CD14-positive monocyte (primary cell): ENCODE measurements around the gene MZB1. TPM values are rescaled to one million over a fixed set of nuclear protein-coding genes. Genes with fewer than 3 reads are reported as not detected.

Experiments used
- DNase-seq, 3 donors: peaks; one replicate each; pipeline ENCODE4 v3.0.0-alpha.2; 2011 to 2022
- H2AFZ ChIP-seq: 2 replicates; pipeline ENCODE4 v1.6.0; 2012; ENCODE audit warnings: mild to moderate bottlenecking, low read depth, low read length, inconsistent platforms; ENCODE audit not compliant: insufficient read depth, poor library complexity, severe bottlenecking
- H3K27ac ChIP-seq, 2 donors: 1 replicate in 1 of 2; 2 replicates in 1 of 2; pipeline ENCODE4 v1.5.1; 2012 to 2013; ENCODE audit warnings: low read length in 2 of 2, control low read depth in 1 of 2, inconsistent platforms in 1 of 2, low read depth in 1 of 2, mild to moderate bottlenecking in 1 of 2
- H3K27me3 ChIP-seq, 2 donors: one replicate each; pipeline versions ENCODE4 v1.6.0 to v1.6.1; 2011 to 2013; ENCODE audit warnings: low read length in 2 of 2; ENCODE audit not compliant: control insufficient read depth in 2 of 2, insufficient read depth in 2 of 2
- H3K36me3 ChIP-seq, 2 donors: replicated peaks in 1 of 2; 1 replicate in 1 of 2; 2 replicates in 1 of 2; pipeline versions ENCODE4 v1.5.1 to v1.6.1; 2012 to 2013; ENCODE audit warnings: low read length in 2 of 2, control low read depth in 1 of 2, inconsistent platforms in 1 of 2, mild to moderate bottlenecking in 1 of 2; ENCODE audit not compliant: insufficient read depth in 2 of 2, control insufficient read depth in 1 of 2
- H3K4me1 ChIP-seq, 2 donors: 1 replicate in 1 of 2; 2 replicates in 1 of 2; pipeline versions ENCODE4 v1.5.1 to v1.6.1; 2012 to 2013; ENCODE audit warnings: low read length in 2 of 2, control low read depth in 1 of 2, inconsistent platforms in 1 of 2, mild to moderate bottlenecking in 1 of 2, moderate library complexity in 1 of 2; ENCODE audit not compliant: insufficient read depth in 2 of 2, control insufficient read depth in 1 of 2
- H3K4me2 ChIP-seq: replicated peaks from 2 replicates; pipeline ENCODE3; 2012; ENCODE audit warnings: low read length, moderate library complexity, mild to moderate bottlenecking; ENCODE audit not compliant: poor library complexity, severe bottlenecking; ENCODE audit errors: extremely low read depth
- H3K4me3 ChIP-seq, 3 experiments: fragments of 200-600 bp in 1 of 3; sonication (generic) in 1 of 3; replicated peaks in 1 of 3; 1 replicate in 2 of 3; 2 replicates in 1 of 3; pipeline ENCODE4 v1.5.1; 2011 to 2013; ENCODE audit warnings: low read length in 3 of 3, mild to moderate bottlenecking in 3 of 3, control low read depth in 2 of 3, low read depth in 2 of 3, inconsistent platforms in 1 of 3, moderate library complexity in 1 of 3
- H3K79me2 ChIP-seq: 2 replicates; pipeline ENCODE4 v1.6.0; 2012; ENCODE audit warnings: mild to moderate bottlenecking, control low read depth, inconsistent platforms, low read length, moderate library complexity; ENCODE audit not compliant: insufficient read depth
- H3K9ac ChIP-seq: 2 replicates; pipeline ENCODE4 v1.6.0; 2017; ENCODE audit warnings: low read length, mild to moderate bottlenecking; ENCODE audit not compliant: insufficient read depth, poor library complexity, severe bottlenecking
- H3K9me3 ChIP-seq, 2 donors: replicated peaks in 1 of 2; 1 replicate in 1 of 2; 2 replicates in 1 of 2; pipeline versions ENCODE4 v1.5.1 to v1.6.1; 2012 to 2013; ENCODE audit warnings: low read length in 2 of 2, control low read depth in 1 of 2; ENCODE audit not compliant: control insufficient read depth in 1 of 2, insufficient read depth in 1 of 2
- H4K20me1 ChIP-seq: 2 replicates; pipeline ENCODE4 v1.6.0; 2012; ENCODE audit warnings: mild to moderate bottlenecking, low read length, control low read depth, moderate library complexity; ENCODE audit not compliant: insufficient read depth
- H3K27ac Mint-ChIP-seq, 7 donors: one replicate each; pipeline ENCODE4 v1.8.0; 2020; ENCODE audit warnings: mild to moderate bottlenecking in 7 of 7, mixed read lengths in 7 of 7, moderate library complexity in 6 of 7, inconsistent platforms in 2 of 7
- H3K27me3 Mint-ChIP-seq, 3 donors: one replicate each; pipeline ENCODE4 v1.8.0; 2021 to 2022; ENCODE audit warnings: low read depth in 3 of 3, mild to moderate bottlenecking in 3 of 3, mixed read lengths in 3 of 3, moderate library complexity in 3 of 3, inconsistent platforms in 1 of 3
- H3K36me3 Mint-ChIP-seq, 2 donors: one replicate each; pipeline ENCODE4 v1.8.0; 2020; ENCODE audit warnings: mixed read lengths in 2 of 2, inconsistent platforms in 1 of 2, mild to moderate bottlenecking in 1 of 2
- H3K4me1 Mint-ChIP-seq: one replicate; pipeline ENCODE4 v1.8.0; 2020; ENCODE audit warnings: mild to moderate bottlenecking, mixed read lengths
- H3K4me3 Mint-ChIP-seq, 2 donors: one replicate each; pipeline ENCODE4 v1.8.0; 2020; ENCODE audit warnings: mild to moderate bottlenecking in 2 of 2, mixed read lengths in 2 of 2, moderate library complexity in 1 of 2
- H3K9me3 Mint-ChIP-seq, 7 donors: one replicate each; pipeline ENCODE4 v1.8.0; 2020 to 2022; ENCODE audit warnings: mixed read lengths in 7 of 7, mild to moderate bottlenecking in 6 of 7, moderate library complexity in 6 of 7, inconsistent platforms in 2 of 7
- WGBS: methylation state at CpG from one replicate; pipeline ENCODE4 v1.1.5; 2013; ENCODE audit warnings: missing lambda C conversion rate; ENCODE audit not compliant: insufficient coverage; 5-methylcytosine and 5-hydroxymethylcytosine counted together
- intact Hi-C, 2 donors: fragments of 100-400 bp; cut with micrococcal nuclease; formaldehyde crosslinking; loops; one replicate each; pipeline versions ENCODE4 v1.15.0 to v1.15.1; 2023
- polyA plus RNA-seq, 3 donors: library from polyadenylated mRNA; depleted of rRNA in 1 of 3; unstranded in 2 of 3; stranded (reverse) in 1 of 3; fragments of 300-500 nt in 2 of 3; fragments of >200 nt in 1 of 3; fragmentation: Illumina TruSeq in 2 of 3; gene quantifications; 1 replicate in 2 of 3; 2 replicates in 1 of 3; pipeline ENCODE4 v1.2.3, GENCODE V29; 2012 to 2021
- TF ChIP-seq, protein P1 (sequence below): fragments of 200-600 bp; IDR thresholded peaks from one replicate; pipeline ENCODE4 v1.8.0; 2022; ENCODE audit warnings: antibody characterized with exemption, mild to moderate bottlenecking

Gene MZB1
- polyA plus RNA-seq, 3 donors = 0.30 to 0.52 TPM; not detected in 1

- H3K4me3 Mint-ChIP-seq = peak within 1 kb of the TSS; percentile 89 to 94
These were observed 5.2 kb upstream of the MZB1 start, which contains the start of gene PROB1 for GRCh38 chr5:139394654-139395566. Gene PROB1, minus strand, starts transcription at chr5:139395104. Its CDS starts 23 bp downstream, at chr5:139395081.

DNA sequence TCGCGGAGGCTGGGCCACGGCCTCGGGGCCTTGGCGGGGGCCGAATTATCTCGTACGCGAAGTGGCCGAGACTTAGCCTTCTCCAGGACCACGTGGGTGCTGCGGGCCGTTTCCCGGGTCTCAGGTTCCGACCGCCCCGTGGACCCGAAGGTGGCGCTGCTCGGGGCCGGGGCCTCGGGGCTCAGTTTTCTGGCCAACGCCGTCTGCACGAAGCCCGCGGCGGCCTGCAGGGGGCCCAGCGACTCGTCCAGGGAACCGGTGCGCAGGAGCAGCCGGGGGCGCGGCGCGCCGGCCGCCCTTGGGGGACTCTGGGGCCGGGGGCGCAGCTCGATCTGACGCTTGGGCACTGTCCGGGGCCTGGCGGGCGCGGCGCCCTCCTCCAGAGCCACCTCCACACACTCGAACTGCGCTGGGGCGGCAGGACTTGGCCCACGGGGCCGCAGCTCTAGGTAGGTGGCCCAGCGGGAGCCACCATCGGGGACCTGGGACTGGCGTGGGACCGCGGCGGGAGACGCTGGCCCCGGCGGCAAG, 4.5 kb upstream of the MZB1 start:
- TF ChIP-seq, protein P1, sequence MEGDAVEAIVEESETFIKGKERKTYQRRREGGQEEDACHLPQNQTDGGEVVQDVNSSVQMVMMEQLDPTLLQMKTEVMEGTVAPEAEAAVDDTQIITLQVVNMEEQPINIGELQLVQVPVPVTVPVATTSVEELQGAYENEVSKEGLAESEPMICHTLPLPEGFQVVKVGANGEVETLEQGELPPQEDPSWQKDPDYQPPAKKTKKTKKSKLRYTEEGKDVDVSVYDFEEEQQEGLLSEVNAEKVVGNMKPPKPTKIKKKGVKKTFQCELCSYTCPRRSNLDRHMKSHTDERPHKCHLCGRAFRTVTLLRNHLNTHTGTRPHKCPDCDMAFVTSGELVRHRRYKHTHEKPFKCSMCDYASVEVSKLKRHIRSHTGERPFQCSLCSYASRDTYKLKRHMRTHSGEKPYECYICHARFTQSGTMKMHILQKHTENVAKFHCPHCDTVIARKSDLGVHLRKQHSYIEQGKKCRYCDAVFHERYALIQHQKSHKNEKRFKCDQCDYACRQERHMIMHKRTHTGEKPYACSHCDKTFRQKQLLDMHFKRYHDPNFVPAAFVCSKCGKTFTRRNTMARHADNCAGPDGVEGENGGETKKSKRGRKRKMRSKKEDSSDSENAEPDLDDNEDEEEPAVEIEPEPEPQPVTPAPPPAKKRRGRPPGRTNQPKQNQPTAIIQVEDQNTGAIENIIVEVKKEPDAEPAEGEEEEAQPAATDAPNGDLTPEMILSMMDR = peak; percentile 82
- H3K27me3 Mint-ChIP-seq = peaks cover 47 to 63% (median 48%) of the 10 kb centered on the region in 3 donors
- peak overlapping the region; percentile 89 to 94 for H3K4me3 Mint-ChIP-seq
- H3K27ac Mint-ChIP-seq = no peak overlapping the region
- Histone ChIP-seq H3K4me1 (peaks cover 25 to 33% of the 10 kb centered on the region in 2 donors), H3K79me2 (no peaks in the 10 kb centered on the region), H3K9ac (peak overlapping the region; percentile 42), H3K36me3 (no peaks in the 10 kb centered on the region), H3K27ac (no peak overlapping the region), H3K4me2 (peak overlapping the region; percentile 89), H3K27me3 (peaks cover 12 to 41% of the 10 kb centered on the region in 2 donors), H3K4me3 (peak overlapping the region in 1 of 3 experiments; percentile 82), H2AFZ (peak overlapping the region; percentile 96), H4K20me1 (no peaks in the 10 kb centered on the region), H3K9me3 (peaks cover 0 to 5% of the 10 kb centered on the region in 2 donors)
- H3K36me3 Mint-ChIP-seq = peaks cover 5% of the 10 kb centered on the region in 2 donors
- 14% methylated on average over 61 of the region's 62 CpGs for WGBS
- peaks cover 0 to 9% (median 5%) of the 10 kb centered on the region in 7 donors for H3K9me3 Mint-ChIP-seq
- intact Hi-C loops = no loop called here
- peaks cover 37% of the 10 kb centered on the region for H3K4me1 Mint-ChIP-seq
- peak in 1 of 3 donors; percentile 46 for DNase-seq

More at GRCh38 chr5:139394654-139395566, 5.2 kb upstream of the MZB1 start, which contains the start of gene PROB1:
- Histone ChIP-seq H2AFZ (peak within 1 kb of the TSS; percentile 96), H4K20me1 (no peaks in the 10 kb centered on the region), H3K79me2 (no peaks in the 10 kb centered on the region), H3K9ac (peak within 1 kb of the TSS; percentile 42), H3K27ac (no peak within 1 kb of the TSS), H3K4me3 (peak within 1 kb of the TSS in 2 of 3 experiments; percentile 54 to 82), H3K9me3 (peaks cover 0 to 5% of the 10 kb centered on the region in 2 donors), H3K4me2 (peak within 1 kb of the TSS; percentile 89), H3K27me3 (peaks cover 12 to 41% of the 10 kb centered on the region in 2 donors), H3K36me3 (no peaks in the 10 kb centered on the region), H3K4me1 (peaks cover 25 to 33% of the 10 kb centered on the region in 2 donors)
- DNase-seq = no peak
- peaks cover 0 to 9% (median 5%) of the 10 kb centered on the region in 7 donors for H3K9me3 Mint-ChIP-seq
- WGBS = 86% methylated on average over 73 of the region's 76 CpGs
- peaks cover 5% of the 10 kb centered on the region in 2 donors for H3K36me3 Mint-ChIP-seq
- peaks cover 33% of the 10 kb centered on the region for H3K4me1 Mint-ChIP-seq
- H3K27ac Mint-ChIP-seq = no peak within 1 kb of the TSS
- TF ChIP-seq, protein P1 = peak; percentile 36
- intact Hi-C loops = no loop called here
- H3K27me3 Mint-ChIP-seq = peaks cover 40 to 57% (median 45%) of the 10 kb centered on the region in 3 donors
